CD4-positive, alpha-beta T cell (primary cell): Measurements from ENCODE around the gene ZMIZ2. TPM values are rescaled to one million over a fixed set of nuclear protein-coding genes. Genes with fewer than 3 reads are reported as not detected.

ENCODE experiments used
- ATAC-seq: fragments of 200-7000 bp; cut with Tn5 transposase; one replicate; pipeline ENCODE4 v1.10.0; 2022; ENCODE audit warnings: mild to moderate bottlenecking; ENCODE audit not compliant: poor library complexity
- CTCF ChIA-PET: fragments of 350-600 bp; sonication (Branson Sonifier 250); formaldehyde crosslinking; loops from one replicate; lab custom pipeline; 2021; ENCODE audit warnings: antibody characterized with exemption, inconsistent platforms; lab: Charles Lee
- POLR2A ChIA-PET: fragments of 350-600 bp; sonication (Branson Sonifier 250); formaldehyde crosslinking; loops from one replicate; lab custom pipeline; 2021; ENCODE audit warnings: antibody characterized with exemption, inconsistent platforms; lab: Charles Lee
- DNase-seq, 14 experiments: peaks; one replicate each; pipeline ENCODE4 v3.0.0-alpha.2; 2013 to 2020; ENCODE audit warnings: mixed read lengths in 2 of 14
- H3K27ac ChIP-seq, 2 donors: one replicate each; pipeline versions ENCODE4 v1.5.1 to v1.7.0; 2013; ENCODE audit warnings: low read length in 2 of 2, low read depth in 1 of 2, mild to moderate bottlenecking in 1 of 2
- H3K27me3 ChIP-seq, 2 experiments: 1 replicate in 1 of 2; 2 replicates in 1 of 2; pipeline versions ENCODE4 v1.6.1 to v1.7.0; 2013; ENCODE audit warnings: low read length in 2 of 2, control low read depth in 1 of 2, mild to moderate bottlenecking in 1 of 2, moderate library complexity in 1 of 2; ENCODE audit not compliant: insufficient read depth in 2 of 2, control insufficient read depth in 1 of 2
- H3K36me3 ChIP-seq: one replicate; pipeline ENCODE4 v1.6.1; 2013; ENCODE audit warnings: low read length, control low read depth; ENCODE audit not compliant: insufficient read depth
- H3K4me1 ChIP-seq: one replicate; pipeline ENCODE4 v1.6.1; 2013; ENCODE audit warnings: low read length, control low read depth; ENCODE audit not compliant: insufficient read depth
- H3K4me3 ChIP-seq: one replicate; pipeline ENCODE4 v1.5.1; 2013; ENCODE audit warnings: mild to moderate bottlenecking, low read length, moderate library complexity
- H3K9me3 ChIP-seq, 2 experiments: 1 replicate in 1 of 2; 2 replicates in 1 of 2; pipeline versions ENCODE4 v1.6.1 to v1.7.0; 2013; ENCODE audit warnings: low read length in 2 of 2, mild to moderate bottlenecking in 2 of 2, control low read depth in 1 of 2, moderate library complexity in 1 of 2; ENCODE audit not compliant: control insufficient read depth in 1 of 2, insufficient read depth in 1 of 2
- H3K27ac Mint-ChIP-seq: one replicate; pipeline ENCODE4 v1.8.0; 2020; ENCODE audit warnings: mixed read lengths
- H3K27me3 Mint-ChIP-seq: one replicate; pipeline ENCODE4 v1.8.0; 2021; ENCODE audit warnings: mixed read lengths
- H3K36me3 Mint-ChIP-seq: one replicate; pipeline ENCODE4 v1.8.0; 2021; ENCODE audit warnings: low read depth, mixed read lengths
- H3K4me1 Mint-ChIP-seq: one replicate; pipeline ENCODE4 v1.8.0; 2021; ENCODE audit warnings: low read depth, mixed read lengths
- H3K4me3 Mint-ChIP-seq: one replicate; pipeline ENCODE4 v1.8.0; 2020; ENCODE audit warnings: mild to moderate bottlenecking, mixed read lengths
- H3K9me3 Mint-ChIP-seq: one replicate; pipeline ENCODE4 v1.8.0; 2020; ENCODE audit warnings: mixed read lengths
- intact Hi-C, 2 experiments: fragments of 100-400 bp; cut with DNase I in 1 of 2; cut with micrococcal nuclease in 1 of 2; formaldehyde crosslinking; loops; one replicate each; pipeline versions ENCODE4 v1.15.1 to v1.9.0; 2023 to 2025; cut with DNase I, micrococcal nuclease
- total RNA-seq, 174 experiments: library from RNA in 2 of 174; stranded (reverse) in 2 of 174; gene quantifications; one replicate each; pipeline ENCODE4 v1.2.3 and lab custom pipeline; 2021 to 2026
- TF ChIP-seq, protein P1 (sequence below): fragments of 200-600 bp; IDR thresholded peaks from one replicate; pipeline ENCODE4 v1.8.0; 2022; ENCODE audit warnings: antibody characterized with exemption, mild to moderate bottlenecking

Gene ZMIZ2
- total RNA-seq, 2 experiments from 2014 or later, result 81.5 to 82.0 TPM

DNA sequence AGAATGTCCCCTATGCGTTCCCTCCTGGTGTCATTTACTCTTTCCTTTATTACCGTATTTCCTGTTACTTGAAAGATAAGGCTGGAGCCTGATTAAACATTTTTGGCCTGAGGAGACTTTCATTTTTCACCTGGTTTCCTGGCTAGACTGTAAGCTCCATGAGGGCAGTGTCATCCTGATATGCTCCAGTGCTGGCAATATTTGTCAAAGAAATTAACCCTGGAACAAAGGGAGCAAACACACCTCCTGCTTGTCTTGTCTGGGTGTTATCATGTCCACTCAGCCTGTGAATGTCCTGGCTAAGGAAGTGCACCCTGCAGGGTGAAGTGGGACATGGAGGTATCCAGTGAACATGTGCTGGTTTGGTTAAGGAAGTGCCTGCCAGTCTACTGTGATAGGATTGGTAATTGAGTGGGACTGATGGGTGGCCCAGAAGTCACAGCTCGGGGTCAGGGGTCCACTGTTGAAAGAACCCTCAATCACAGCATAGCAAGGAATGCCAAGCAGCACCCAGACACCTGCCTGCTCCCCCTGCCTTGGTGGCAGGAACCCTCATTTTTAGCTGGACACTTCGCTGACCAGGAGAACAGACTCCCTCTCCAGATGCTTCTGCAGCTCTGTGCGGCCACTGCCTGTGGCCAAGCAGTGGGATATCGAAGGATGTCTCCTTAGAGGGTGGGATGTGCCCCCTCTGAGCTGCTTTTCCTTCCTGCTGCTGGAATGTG lies 26.9 kb downstream of the ZMIZ2 start:
- no peaks in the 10 kb centered on the region for H3K9me3 Mint-ChIP-seq
- no peaks in the 10 kb centered on the region for H3K36me3 Mint-ChIP-seq
- H3K27me3 Mint-ChIP-seq, result no peaks in the 10 kb centered on the region
- H3K4me1 ChIP-seq, result peaks cover 10% of the 10 kb centered on the region
- CTCF ChIA-PET, result no interaction called here
- H3K27me3 ChIP-seq, result no peaks in the 10 kb centered on the region
- POLR2A ChIA-PET, result no interaction called here
- no peaks in the 10 kb centered on the region for H3K36me3 ChIP-seq
- TF ChIP-seq, protein P1, sequence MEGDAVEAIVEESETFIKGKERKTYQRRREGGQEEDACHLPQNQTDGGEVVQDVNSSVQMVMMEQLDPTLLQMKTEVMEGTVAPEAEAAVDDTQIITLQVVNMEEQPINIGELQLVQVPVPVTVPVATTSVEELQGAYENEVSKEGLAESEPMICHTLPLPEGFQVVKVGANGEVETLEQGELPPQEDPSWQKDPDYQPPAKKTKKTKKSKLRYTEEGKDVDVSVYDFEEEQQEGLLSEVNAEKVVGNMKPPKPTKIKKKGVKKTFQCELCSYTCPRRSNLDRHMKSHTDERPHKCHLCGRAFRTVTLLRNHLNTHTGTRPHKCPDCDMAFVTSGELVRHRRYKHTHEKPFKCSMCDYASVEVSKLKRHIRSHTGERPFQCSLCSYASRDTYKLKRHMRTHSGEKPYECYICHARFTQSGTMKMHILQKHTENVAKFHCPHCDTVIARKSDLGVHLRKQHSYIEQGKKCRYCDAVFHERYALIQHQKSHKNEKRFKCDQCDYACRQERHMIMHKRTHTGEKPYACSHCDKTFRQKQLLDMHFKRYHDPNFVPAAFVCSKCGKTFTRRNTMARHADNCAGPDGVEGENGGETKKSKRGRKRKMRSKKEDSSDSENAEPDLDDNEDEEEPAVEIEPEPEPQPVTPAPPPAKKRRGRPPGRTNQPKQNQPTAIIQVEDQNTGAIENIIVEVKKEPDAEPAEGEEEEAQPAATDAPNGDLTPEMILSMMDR, result no peak
- no peak overlapping the region for H3K4me3 ChIP-seq
- peaks cover 5% of the 10 kb centered on the region for H3K4me1 Mint-ChIP-seq
- ATAC-seq, result no peak
- H3K27ac Mint-ChIP-seq, result no peak overlapping the region
- intact Hi-C loops, result no loop called here
- no peaks in the 10 kb centered on the region for H3K9me3 ChIP-seq
- no peak for DNase-seq
- H3K27ac ChIP-seq, result no peak overlapping the region
- H3K4me3 Mint-ChIP-seq, result no peak overlapping the region

DNA sequence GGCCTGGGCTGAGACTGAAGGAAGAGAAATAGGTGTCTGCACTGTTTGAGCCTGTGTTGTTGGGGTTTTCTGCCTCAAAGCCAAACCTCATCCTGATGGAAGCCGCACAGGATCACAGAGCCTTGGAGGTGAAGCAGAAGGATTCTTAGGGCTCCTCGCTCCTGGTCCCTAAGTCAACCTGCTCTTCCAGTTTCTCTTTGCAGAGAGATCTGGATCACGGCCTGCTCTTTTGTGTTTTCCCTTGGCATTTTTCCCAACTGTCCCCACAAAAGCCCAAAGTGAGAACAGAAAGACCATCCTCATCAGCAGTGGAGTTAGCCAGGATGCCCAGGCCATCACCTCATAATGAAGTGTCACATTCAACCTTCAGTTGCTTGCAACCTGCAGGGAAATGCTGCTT lies 27.6 kb downstream of the ZMIZ2 start:
- H3K4me1 Mint-ChIP-seq, result peaks cover 4% of the 10 kb centered on the region
- H3K4me1 ChIP-seq, result peaks cover 3% of the 10 kb centered on the region
- ChIA-PET POLR2A (no interaction called here), CTCF (no interaction called here)
- intact Hi-C loops, result no loop called here
- no peaks in the 10 kb centered on the region for H3K9me3 ChIP-seq
- H3K36me3 Mint-ChIP-seq, result no peaks in the 10 kb centered on the region
- H3K4me3 ChIP-seq, result no peak overlapping the region
- H3K9me3 Mint-ChIP-seq, result no peaks in the 10 kb centered on the region
- H3K36me3 ChIP-seq, result no peaks in the 10 kb centered on the region
- H3K27me3 Mint-ChIP-seq, result no peaks in the 10 kb centered on the region
- ATAC-seq (no peak), DNase-seq (no peak)
- H3K27ac Mint-ChIP-seq, result no peak overlapping the region
- no peaks in the 10 kb centered on the region for H3K27me3 ChIP-seq
- H3K4me3 Mint-ChIP-seq, result no peak overlapping the region
- TF ChIP-seq, protein P1, result no peak
- H3K27ac ChIP-seq, result no peak overlapping the region

DNA sequence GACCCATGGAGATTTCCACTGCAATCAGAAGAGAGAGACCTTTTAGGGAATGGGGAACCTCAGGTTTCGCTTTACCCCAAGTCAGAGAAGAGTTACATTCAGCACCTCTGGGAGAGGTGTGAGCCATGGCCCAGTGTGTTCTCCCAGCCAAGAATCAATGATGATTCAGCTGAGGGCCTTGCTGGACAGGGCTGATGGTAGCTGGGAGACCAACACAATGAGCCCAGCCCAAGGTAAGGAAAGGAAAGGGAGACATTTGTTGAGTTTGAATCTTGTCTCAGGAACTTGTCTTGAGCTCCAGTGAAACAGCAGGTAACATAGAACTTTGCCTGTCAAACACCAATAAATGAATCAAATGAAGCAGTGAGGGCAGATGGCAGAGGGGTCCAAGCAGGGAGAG lies 33.8 kb downstream of the ZMIZ2 start:
- Histone ChIP-seq H3K27ac (no peak overlapping the region), H3K9me3 (peaks cover 4 to 20% of the 10 kb centered on the region in 2 experiments), H3K4me1 (no peaks in the 10 kb centered on the region), H3K4me3 (no peak overlapping the region), H3K36me3 (no peaks in the 10 kb centered on the region), H3K27me3 (no peaks in the 10 kb centered on the region)
- TF ChIP-seq, protein P1, result no peak
- Mint-ChIP-seq H3K27me3 (no peaks in the 10 kb centered on the region), H3K4me1 (no peaks in the 10 kb centered on the region), H3K36me3 (no peaks in the 10 kb centered on the region), H3K9me3 (peaks cover 5% of the 10 kb centered on the region), H3K27ac (no peak overlapping the region), H3K4me3 (no peak overlapping the region)
- intact Hi-C loops, result no loop called here
- ATAC-seq (no peak), DNase-seq (no peak)
- ChIA-PET POLR2A (no interaction called here), CTCF (no interaction called here)
